GM12892 (cell line): ENCODE measurements around the gene NAXD.

Experiments
- POLR2A ChIP-seq: IDR thresholded peaks from 2 replicates; pipeline ENCODE4 v1.6.1; 2011; ENCODE audit warnings: low read depth, low read length, control low read depth
- POLR2AphosphoS5 ChIP-seq: IDR thresholded peaks from 2 replicates; pipeline ENCODE4 v1.6.1; 2011; ENCODE audit warnings: low read depth, low read length, control low read depth
- TAF1 ChIP-seq: IDR thresholded peaks from 2 replicates; pipeline ENCODE4 v1.6.1; 2011; ENCODE audit warnings: low read depth, mild to moderate bottlenecking, control low read depth, low read length, borderline replicate concordance

DNA sequence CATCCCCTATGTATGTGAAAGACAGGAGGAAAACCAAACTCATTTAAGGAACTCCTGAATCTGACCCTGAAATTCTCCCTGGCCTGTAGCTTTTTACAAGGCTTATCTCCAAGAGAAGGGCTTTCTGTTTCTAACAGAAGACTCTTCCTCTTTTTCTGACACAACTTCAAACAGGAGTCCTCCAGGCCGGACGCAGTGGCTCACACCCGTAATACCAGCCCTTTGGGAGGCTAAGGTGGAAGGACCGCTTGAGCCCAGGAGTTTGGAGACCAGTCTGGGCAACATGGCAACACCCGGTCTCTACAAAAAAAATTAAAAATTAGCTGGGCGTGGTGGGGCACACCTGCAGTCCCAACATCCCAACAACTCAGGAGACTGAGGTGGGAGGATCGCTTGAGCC is 48.7 kb downstream of the NAXD start:
- TF ChIP-seq POLR2A, result no peak
- TF ChIP-seq POLR2AphosphoS5, result no peak
- no peak for TF ChIP-seq TAF1
